Skin of body (tissue), 2 donors: ENCODE results near the gene EARS2. TPM values are rescaled to one million over a fixed set of nuclear protein-coding genes. Genes with fewer than 3 reads are reported as not detected.
"Not testable (repeated sequence)": the region's sequence is repeated elsewhere in the genome, so short reads cannot be mapped to it uniquely, and the experiment has no call there.

Experiments
- DNase-seq: peaks from one replicate; lab custom pipeline; 2025; lab: John Stamatoyannopoulos, UW
- total RNA-seq: library from RNA; depleted of rRNA; stranded (reverse); fragments of >200 nt; gene quantifications from one replicate; pipeline ENCODE4 v1.2.3, GENCODE V29; 2014

The EARS2 gene
- total RNA-seq, 1 donor from 2014 or later = 22.1 TPM

DNA sequence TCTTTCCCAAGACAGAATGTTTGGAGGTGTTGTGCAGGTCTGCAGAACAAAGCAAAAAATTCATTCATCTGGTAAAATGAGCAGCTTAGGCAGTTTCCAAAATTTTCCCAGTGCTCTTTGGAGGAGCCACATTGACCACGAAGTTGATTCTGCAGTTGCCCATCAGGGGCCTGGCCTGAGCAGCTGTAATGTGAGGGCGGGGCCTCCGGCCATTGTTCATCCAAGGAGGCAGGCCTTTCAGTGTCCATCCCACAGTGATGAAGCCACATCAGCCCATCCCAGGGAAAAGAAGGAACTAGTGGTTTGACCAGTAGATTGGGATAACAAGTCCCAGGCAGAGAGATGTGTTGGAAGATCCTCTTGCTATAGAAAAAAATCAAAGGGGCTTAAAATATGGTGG, 10.5 kb upstream of the EARS2 start:
- no peak for DNase-seq

DNA sequence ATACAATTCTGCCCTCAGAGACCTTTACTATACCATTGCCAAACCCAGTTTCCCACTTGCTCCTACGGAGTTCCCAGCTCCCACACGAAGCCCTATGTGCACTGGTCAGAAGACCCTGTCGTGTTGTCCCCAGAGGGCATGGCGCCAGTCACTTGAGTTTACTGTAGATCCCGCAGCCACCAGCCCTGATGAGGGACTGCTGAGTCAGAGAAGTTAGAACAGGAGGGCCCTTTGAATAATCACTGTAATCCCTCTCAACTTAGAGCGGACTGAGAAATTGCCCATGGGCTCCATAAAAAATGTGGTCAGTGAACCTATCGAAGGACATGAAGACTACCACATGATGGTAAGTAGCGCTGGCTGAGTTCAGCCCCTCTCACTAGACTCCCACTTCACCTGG, 9.6 kb upstream of the EARS2 start:
- DNase-seq = no peak

DNA sequence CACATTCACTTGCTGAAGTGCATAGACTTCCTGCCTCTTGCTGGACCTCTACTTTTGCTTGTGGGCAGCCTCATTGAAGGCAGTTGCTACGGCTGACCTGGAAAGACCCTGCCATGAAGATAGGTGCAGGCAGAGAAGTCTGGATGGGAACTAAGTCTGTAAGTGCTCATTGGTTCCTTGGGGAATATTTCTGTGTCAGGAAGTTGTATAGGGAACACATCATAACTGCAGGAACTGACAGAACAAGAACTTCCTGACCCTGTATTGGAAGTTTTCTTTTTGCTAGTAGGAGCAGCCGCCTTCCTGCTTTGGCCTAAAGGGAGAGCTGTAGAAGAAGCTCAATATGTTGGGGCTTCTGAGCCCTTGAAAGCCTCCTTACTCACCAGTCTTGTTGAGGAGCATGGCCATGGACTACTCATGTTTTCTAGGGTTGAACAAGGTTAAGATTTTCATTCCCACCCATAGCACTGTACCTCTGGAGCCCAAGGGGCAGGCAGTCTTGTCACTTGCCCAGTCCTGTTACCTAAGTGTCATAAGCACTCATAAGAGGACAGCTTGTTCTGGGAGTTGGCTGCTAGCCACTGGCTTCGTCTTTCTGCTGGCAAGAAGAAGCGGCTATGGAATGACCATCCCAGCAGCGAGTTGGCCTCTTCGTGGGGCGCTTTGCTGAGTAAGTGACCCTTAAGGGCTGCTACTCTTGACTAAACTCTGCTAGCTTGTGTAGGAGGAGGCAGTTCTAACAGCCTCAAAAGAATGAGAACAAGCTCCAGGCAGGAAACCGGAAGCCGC, 7.6 kb upstream of the EARS2 start:
- DNase-seq = no peak

DNA sequence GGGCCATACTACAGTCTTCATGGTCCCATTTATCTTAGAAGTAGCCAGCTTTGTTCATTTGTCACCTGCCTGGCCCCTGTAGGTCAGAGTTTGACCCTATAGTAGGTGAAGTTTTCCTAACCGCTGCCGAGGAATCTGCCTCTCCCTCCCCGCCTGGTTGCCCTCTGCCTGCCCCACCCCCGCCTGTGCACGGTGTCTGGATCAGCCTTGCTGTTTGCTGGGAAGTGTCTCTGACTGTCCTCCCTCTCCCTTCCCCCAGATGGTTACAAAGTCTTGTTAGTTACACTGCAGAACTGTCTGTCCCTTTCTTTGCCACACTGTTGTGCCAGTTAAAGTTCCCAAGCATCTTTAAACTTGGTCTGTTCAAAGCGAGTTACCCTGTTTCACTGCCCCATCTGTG, 6.0 kb upstream of the EARS2 start:
- no peak for DNase-seq

DNA sequence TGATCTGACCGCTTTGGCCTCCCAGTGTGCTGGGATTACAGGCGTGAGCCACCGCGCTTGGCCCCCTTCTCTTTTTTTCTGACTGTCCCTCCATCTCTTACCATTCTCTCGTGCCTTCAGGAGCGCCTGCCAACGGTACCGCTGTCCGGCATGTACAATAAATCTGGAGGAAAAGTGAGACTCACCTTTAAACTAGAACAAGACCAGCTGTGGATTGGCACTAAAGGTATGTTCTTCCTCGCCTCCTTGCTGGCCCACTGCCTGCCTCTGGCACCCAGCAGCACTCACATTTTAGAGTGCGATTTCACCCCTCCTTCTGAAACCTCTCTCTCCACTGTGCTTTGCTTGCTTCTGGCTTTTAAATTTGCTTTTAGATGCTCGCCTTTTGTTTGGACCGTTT, 5.4 kb upstream of the EARS2 start:
- DNase-seq = no peak

DNA sequence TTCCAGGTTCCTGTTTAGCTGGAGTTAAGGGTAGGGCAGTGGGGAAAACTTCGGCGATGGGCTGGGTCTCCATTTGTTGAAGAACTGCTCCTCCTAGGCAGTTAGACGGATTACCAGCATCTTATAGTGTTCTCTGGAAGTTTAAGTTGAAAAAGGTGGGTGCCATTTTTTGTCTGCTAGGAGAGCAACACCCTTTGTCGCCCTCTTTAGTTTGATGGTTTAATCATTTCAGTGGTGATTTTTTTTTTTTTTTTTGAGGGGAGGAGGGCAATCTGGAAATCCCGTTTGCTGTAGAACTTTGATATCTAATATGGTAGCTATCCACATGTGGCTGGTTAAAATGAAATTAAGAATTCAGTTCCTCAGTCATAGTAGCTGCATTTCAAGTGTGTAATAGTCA, 4.4 kb upstream of the EARS2 start:
- no peak for DNase-seq

DNA sequence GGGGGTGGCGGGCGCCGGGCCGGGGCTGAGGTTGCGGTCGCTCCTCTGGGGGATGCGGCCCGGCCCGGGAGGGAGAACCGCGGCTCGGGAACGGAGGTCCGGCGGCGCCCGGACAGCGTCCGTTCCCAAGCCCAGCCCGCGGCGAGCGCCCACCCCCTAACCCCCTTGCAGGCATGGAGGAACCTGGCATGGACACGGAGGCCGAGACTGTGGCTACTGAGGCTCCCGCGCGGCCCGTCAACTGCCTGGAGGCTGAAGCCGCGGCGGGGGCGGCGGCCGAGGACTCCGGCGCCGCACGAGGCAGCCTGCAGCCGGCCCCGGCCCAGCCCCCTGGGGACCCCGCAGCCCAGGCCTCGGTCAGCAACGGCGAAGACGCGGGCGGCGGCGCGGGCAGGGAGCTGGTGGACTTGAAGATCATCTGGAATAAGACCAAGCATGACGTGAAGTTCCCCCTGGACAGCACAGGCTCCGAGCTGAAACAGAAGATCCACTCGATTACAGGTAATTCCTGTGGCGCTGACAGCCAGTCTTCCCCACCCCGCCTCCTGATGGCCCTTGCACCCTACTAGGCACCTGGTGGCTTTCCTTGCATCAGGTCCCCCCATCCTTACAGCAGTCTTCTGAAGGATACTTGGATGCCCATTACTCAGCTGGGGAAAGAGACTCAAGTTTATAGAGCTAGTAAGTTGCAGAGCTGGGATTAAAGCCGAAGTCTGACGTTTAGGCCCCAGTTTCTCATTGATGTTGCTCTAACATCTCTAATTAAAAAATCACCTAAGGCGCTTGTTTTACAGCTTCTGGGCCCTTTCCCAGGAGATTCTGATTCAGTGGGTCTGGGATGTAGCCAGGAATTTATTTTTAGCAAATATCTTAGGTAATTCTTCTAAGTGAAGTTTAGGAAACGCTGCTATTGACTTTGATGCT, 891 bp upstream of the EARS2 start:
- DNase-seq = no peak

DNA sequence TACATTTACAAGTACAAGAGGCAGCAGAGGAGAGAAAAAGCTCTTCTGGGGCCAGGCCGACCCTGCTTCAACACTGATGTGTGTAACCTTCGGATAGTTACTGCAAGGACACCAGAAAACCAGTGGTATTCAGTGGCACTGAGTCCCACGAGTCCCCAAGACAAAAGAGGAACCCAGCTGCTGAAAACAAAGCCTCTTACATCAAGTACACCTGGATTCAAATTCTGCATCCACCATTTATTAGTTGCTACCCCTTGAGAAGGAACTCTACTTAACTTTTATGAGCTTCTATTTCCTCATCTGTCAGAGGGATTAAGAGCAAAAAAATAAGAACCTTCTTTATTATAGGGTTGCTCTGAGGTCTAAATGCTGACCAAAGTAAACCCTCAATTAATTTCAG, 2.6 kb downstream of the EARS2 start:
- DNase-seq = no peak

DNA sequence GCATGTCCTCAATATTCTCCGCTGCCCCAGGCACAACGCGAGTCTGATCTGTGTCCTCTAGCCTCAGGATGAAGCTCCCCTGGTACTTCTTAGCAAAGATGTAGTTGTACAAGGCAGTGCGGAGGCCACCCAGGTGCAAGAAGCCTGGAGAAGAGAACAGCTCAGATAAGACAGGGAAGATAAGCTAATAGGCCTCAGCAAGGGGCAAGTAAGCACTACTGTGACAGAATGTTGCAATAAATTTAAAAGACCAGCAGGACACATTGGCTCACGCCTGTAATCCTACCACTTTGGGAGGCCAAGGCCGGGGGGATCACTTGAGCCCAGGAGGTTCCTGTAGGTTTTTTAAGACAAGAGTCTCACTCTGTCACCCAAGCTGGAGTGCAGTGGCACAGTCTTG, 5.0 kb downstream of the EARS2 start:
- no peak for DNase-seq

DNA sequence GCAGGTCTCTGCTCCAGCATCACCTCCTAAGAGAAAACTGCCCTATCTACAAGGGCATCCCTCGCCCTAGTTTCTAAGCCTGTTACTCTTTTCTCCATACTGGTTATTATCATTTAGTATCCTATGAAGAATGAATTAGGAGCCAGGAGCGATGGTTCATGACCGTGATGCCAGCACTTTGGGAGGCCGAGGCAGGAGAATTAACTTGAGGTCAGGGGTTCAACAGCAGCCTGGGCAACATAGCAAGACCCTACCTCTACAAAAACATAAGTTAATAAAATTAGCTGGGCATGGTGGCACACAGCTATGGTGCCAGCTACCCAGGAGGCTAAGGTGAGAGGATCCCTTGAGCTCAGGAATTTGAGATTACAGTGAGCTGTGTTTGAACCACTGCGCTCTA, 7.2 kb downstream of the EARS2 start:
- DNase-seq = no peak

DNA sequence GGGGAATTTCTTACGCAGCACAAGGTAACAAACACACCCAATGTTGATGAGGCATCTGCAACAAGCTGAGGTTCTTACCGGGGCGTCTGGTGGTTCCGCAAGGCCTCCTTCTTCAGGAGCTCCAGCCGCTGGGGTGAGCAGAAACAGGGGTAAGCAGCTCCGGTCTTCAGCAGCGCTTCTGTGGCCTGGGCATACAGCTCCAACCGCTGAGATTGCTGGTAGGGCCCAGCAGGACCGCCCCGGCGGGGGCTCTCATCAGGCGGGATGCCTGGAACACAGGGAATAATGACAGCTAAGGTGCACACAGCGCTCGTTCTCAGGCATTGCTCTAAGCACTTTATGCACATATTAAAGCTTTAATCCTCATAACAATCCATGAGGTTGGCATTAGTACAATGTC, 12.7 kb downstream of the EARS2 start:
- no peak for DNase-seq

DNA sequence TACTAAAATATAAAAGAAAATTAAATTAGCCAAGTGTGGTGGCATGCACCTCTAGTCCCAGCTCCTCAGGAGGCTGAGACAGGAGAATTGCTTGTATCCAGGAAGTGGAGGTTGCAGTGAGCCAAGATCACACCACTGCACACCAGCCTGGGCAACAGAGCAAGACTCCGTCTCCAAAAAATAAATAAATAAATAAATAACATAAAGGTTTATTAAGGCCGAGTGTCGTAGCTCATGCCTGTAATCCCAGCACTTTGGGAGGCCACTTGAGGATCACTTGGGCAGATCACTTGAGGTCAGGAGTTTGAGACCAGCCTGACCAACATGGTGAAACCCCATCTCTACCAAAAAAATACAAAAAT, 16.4 kb downstream of the EARS2 start:
- not testable (repeated sequence) for DNase-seq

DNA sequence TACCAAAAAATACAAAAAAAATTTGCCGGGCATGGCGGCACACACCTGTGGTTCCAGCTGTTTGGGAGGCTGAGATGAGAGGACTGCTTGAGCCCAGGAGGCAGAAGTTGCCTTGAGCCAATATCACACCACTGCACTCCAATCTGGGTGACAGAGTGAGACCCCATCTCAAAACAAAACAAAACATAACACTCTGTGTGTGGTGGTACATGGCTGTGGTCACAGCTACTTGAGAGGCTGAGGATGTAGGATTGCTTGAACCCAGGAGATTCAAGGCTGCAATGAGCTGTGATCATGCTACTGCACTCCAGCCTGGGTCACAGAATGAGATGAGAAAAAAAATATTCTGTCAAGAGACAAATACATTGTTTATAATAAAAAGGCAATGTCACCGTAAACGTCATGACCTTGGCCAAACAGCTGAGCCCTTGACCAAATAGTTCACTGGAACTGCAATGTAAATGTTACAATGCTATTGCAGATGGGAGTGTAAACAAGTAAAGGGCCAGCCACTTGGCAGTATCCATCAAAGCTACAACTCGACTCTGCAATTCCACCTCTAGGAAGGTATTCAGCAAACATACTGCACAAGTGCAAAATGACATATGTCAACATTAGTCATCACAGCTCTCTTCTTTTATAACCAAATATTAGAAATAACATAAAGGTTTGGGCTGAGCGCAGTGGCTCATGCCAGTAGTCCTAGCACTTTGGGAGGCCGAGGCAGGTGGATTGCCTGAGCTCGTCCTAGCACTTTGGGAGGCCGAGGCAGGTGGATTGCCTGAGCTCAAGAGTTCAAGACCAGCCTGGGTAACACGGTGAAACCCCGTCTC, 16.9 kb downstream of the EARS2 start:
- no peak for DNase-seq

DNA sequence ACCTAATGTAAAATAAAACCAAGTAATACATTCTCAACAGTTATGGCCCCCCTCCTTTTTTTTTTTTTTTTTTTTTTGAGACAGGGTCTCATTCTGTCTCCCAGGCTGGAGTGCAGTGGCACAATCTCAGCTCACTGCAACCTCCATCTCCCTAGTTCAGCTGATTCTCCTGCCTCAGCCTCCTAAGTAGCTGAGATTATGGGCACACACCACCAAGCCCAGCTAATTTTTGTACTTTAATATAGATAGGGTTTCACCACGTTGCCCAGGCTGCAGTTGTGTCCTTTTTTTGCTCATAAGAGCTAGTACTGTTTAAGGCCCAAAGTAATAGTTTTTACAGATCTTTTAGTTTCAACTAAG, 18.3 kb downstream of the EARS2 start:
- DNase-seq = no peak

DNA sequence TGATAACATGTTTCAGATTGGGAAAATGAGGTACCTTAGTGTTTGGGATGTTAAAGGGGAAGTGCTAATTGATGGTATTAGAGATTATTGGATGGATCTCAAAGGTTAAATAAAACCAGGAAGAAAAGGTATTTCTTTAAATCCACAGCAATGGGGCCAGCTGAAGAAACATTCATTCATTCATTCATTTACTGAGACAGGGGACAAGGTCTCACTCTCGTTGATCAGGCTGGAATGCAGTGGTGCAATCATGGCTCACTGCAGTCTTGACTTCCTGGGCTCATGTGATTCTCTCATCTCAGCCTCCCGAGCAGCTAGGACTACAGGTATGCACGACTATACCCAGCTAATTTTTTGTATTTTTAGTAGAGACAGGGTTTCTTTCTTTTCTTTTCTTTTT, 19.8 kb downstream of the EARS2 start:
- DNase-seq = no peak

DNA sequence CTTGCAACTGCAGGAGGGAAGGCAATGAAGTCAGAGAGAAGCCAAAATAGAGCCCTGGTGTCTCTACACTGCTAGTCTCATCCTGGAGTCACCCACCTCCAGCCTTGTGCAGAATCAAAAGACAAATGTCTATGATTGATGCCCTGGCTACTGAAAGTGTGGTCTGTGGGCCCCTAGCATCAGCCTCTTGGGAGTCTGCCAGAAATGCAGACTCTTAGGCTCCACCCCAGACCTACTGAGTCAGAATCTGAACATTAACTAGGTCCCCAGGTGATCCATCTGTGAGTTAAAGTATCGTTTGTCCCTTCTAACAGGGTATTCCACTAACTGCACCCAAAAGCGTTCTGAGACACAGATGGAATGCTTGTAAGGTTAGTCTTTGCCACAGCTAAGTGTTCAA, 21.2 kb downstream of the EARS2 start:
- no peak for DNase-seq

DNA sequence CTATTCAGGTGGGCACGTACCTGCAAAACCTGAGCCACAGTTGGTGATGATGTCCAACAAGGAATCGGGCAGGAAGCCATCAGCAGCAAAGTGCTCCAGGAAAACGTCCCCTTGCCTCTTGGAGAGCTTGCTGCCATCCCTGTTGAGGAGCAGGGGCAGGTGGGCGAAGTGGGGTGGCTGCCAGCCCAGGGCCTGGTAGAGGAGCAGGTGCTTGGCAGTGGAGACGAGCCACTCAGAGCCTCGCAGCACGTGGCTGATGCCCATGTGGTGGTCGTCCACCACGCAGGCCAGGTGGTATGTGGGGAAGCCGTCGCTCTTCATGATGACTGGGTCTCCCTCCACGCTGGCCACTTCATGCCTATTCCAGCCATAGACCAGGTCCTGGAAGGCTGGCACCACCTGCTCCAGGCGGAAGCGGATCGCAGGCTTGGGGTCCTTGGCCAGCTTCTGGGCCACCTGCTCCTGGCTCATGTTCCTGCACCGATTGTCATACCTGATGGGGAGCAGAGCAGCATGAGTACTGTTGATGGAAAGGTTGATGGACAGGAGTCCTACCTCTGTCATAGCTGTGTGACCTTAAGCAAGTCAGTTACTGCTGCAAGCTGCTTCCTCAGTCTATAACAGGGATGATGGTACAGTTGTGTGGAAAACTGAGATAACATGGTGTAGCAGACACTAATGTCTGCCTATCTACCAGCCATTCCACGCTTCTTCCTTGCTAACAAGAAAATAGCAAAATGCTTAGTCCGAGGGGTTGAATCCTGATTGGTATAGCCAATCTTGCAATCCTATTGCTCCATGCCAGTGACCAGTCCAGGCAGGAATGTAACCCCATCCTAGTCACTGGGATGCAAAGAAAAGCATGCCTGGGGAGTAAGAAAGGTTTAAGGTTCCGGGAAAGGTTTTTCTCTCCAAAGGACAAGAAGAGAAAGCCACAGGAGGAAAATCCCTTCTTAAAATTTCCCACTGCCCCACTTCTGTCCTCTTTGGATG, 22.0 kb downstream of the EARS2 start:
- no peak for DNase-seq

DNA sequence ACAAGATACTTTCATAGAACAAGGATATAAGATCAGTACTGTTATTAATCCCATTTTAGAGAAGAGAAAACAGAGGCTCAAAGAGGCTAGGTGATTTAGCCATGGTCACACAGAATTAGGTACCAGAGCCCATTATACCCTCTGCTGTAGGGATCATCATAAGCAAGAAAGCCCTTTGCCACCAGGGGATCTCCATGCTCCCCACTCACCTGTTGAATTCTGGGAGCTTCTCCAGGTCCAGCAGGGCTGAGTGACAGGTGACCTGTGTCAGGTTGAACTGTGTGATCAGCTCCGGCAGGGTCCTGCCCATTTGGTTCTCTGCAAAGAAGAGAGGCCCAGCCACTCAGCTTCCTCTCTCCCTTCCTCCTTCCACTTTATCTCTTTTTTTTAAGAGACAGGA, 24.7 kb downstream of the EARS2 start:
- no peak for DNase-seq

DNA sequence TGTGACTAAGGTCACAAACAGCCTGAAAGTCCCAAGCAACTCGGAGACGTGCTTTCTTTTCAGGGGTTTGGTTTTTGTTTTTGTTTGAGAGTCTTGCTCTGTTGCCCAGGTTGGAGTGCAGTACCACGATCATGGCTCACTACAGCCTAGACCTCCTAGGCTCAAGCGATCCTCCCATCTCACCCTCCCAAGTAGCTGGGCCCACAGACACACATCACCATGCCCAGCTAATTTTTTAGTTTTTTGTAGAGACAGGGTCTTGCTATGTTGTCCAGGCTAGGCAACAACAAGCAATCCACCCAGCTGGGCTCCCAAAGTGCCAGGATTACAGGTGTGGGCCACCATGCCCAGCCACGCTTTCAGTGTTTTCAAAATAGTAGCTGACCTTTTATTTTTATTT, 27.1 kb downstream of the EARS2 start:
- no peak for DNase-seq

DNA sequence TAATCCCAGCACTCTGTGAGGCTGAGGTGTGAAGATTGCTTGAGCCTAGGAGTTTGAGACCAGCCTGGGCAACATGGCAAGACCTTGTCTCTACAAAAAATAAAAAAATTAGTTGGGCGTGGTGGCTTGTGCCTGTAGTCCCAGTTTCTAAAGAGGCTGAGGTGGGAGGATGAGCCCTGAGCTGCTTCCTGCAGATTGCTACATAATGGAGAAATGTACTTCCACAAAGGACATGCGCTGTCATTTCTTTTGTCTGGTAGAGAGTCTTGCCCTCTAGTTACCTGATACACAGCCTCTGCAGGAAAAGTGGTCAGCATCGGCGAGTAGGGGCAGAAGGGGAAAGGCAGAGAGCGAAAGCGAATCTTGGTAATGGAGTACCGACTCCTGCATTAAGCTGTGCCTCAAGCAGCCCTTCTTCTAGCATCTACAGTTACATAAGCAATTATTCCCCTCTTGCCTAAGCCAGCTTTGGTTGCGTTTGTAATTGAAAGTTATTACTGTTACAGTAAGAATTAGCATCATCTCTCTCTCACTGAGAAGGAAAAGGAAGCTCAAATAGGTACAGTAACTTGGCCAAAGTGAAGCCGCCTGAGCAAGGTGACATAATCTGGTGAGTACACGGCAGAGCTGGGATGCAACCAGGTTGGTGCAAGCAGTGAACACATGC, 28.4 kb downstream of the EARS2 start:
- DNase-seq = no peak
